ENCODE measurements around the gene MPPED1.

GRCh38 chr22:43441216-43441615 is 29.4 kb downstream of the MPPED1 start:
- no peak for TF ChIP-seq CTCF (conservative IDR thresholded peaks at IDR 0.05; ENCODE audit: low read length)
- no peak for TF ChIP-seq EZH2phosphoT487 (IDR thresholded peaks at IDR 0.05; ENCODE audit: borderline replicate concordance)

Data from Loucy (cell line).